ENCODE measurements around the gene SLC9C2. TPM values are rescaled to one million over a fixed set of nuclear protein-coding genes. Genes with fewer than 3 reads are reported as not detected.
A peak's percentile ranks its signal among the peaks of the same experiment; 100 is the strongest.
"Not testable (repeated sequence)": the region's sequence is repeated elsewhere in the genome, so short reads cannot be mapped to it uniquely, and the experiment has no call there.

The SLC9C2 gene
- total RNA-seq, 1 experiment from 2014 or later, result not detected

- H3K9ac ChIP-seq (ENCODE audit: low read length), result no peak overlapping the region
- no TSS peak for BruUV-seq (replicated peaks)
- H3K36me3 ChIP-seq (ENCODE audit: low read depth, low read length), result no peaks in the 10 kb centered on the region
- no peak overlapping the region for H3K27ac ChIP-seq (ENCODE audit: low read length)
- intact Hi-C loops (cut with micrococcal nuclease), result no loop called here
- TF ChIP-seq EZH2 (IDR thresholded peaks at IDR 0.05; ENCODE audit: low read length, unreplicated experiment), result no peak
- TF ChIP-seq CTCF (conservative IDR thresholded peaks at IDR 0.05; ENCODE audit: low read depth, low read length), result no peak
- no peak for TF ChIP-seq EZH2phosphoT487 (IDR thresholded peaks at IDR 0.05; ENCODE audit: borderline replicate concordance, low read length)
- H2AFZ ChIP-seq (ENCODE audit: low read length), result no peak overlapping the region; the same call in 1 of the 2 replicates
- ATAC-seq (peak; percentile 76), DNase-seq (peak; percentile 50)
- H3F3A ChIP-seq (ENCODE audit: low read length, unreplicated experiment), result no peaks in the 10 kb centered on the region
- H3K4me3 ChIP-seq (ENCODE audit: low read length), result no peak overlapping the region
- H3K4me2 ChIP-seq (ENCODE audit: low read length), result no peak overlapping the region
- H3K27me3 ChIP-seq (ENCODE audit: low read length), result no peaks in the 10 kb centered on the region
- ChIA-PET CTCF (interaction anchor here (0.8 kb wide), 1 partner anchor 13 kb away, joined by 6 read pairs; no protein-coding TSS in a partner anchor), POLR2A (ENCODE audit: unreplicated experiment) (interaction anchor here (0.5 to 0.7 kb wide), 4 partner anchors 13 to 100 kb away, joined by 3 to 17 read pairs (median 7); no protein-coding TSS in a partner anchor)
- H3K9me3 ChIP-seq (ENCODE audit: low read length), result no peaks in the 10 kb centered on the region
- H3K79me2 ChIP-seq (ENCODE audit: low read length), result no peaks in the 10 kb centered on the region
- 0 out of 2 replicates have a peak, but pooled peaks cover 5% of the 10 kb centered on the region for H3K9me2 ChIP-seq (replicated peaks; ENCODE audit: low read length)
- H4K20me1 ChIP-seq (ENCODE audit: low read length), result no peaks in the 10 kb centered on the region
- H3K4me1 ChIP-seq (ENCODE audit: insufficient read depth, low read length), result no peaks in the 10 kb centered on the region
These were observed 82.1 kb downstream of the SLC9C2 start for GRCh38 chr1:173520799-173521198.

DNA sequence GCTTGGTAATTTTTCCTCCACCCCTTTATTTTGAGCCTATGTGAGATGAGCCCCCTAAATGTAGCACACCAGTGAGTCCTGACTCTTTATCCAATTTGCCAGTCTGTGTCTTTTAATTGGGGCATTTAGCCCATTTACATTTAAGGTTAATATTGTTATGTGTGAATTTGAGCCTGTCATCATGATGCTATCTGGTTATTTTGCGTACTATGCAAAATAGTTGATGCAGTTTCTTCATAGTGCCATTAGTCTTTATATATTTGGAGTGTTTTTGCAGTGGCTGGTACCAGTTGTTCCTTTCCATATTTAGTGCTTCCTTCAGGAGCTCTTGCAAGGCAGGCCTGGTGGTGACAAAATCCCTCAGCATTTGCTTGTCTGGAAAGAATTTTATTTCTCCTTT lies 88.4 kb downstream of the SLC9C2 start:
- H3K27me3 ChIP-seq (ENCODE audit: low read length); H3K4me1 ChIP-seq (ENCODE audit: insufficient read depth, low read length); H3K27ac ChIP-seq (ENCODE audit: low read length); H3K36me3 ChIP-seq (ENCODE audit: low read depth, low read length); BruUV-seq (replicated peaks); H3K9me3 ChIP-seq (ENCODE audit: low read length); H3K4me3 ChIP-seq (ENCODE audit: low read length); ATAC-seq; intact Hi-C loops (cut with micrococcal nuclease); H3F3A ChIP-seq (ENCODE audit: low read length, unreplicated experiment); CTCF ChIA-PET; H3K9ac ChIP-seq (ENCODE audit: low read length); POLR2A ChIA-PET (ENCODE audit: unreplicated experiment); H4K20me1 ChIP-seq (ENCODE audit: low read length); H3K79me2 ChIP-seq (ENCODE audit: low read length); H3K9me2 ChIP-seq (replicated peaks; ENCODE audit: low read length); DNase-seq; H2AFZ ChIP-seq (ENCODE audit: low read length); H3K4me2 ChIP-seq (ENCODE audit: low read length): not testable (repeated sequence)

GRCh38 chr1:173509797-173510196 lies 93.1 kb downstream of the SLC9C2 start:
- Histone ChIP-seq H3K9ac (ENCODE audit: low read length) (no peak overlapping the region), H3F3A (ENCODE audit: low read length, unreplicated experiment) (peaks cover 17% of the 10 kb centered on the region), H3K4me1 (ENCODE audit: insufficient read depth, low read length) (peaks cover 37% of the 10 kb centered on the region), H4K20me1 (ENCODE audit: low read length) (no peaks in the 10 kb centered on the region), H3K9me3 (ENCODE audit: low read length) (no peaks in the 10 kb centered on the region), H3K79me2 (ENCODE audit: low read length) (no peaks in the 10 kb centered on the region), H3K27ac (ENCODE audit: low read length) (no peak overlapping the region), H2AFZ (ENCODE audit: low read length) (no peak overlapping the region), H3K36me3 (ENCODE audit: low read depth, low read length) (no peaks in the 10 kb centered on the region), H3K4me3 (ENCODE audit: low read length) (no peak overlapping the region), H3K4me2 (ENCODE audit: low read length) (no peak overlapping the region), H3K9me2 (replicated peaks; ENCODE audit: low read length) (no peaks in the 10 kb centered on the region), H3K27me3 (ENCODE audit: low read length) (no peaks in the 10 kb centered on the region)
- no peak for ATAC-seq
- CTCF ChIA-PET, result interaction anchor here (0.6 kb wide), 1 partner anchor 179 kb away, joined by 3 read pairs; no protein-coding TSS in a partner anchor
- no TSS peak for BruUV-seq (replicated peaks)
- intact Hi-C loops (cut with micrococcal nuclease), result no loop called here
- POLR2A ChIA-PET (ENCODE audit: unreplicated experiment), result interaction anchor here (1.8 kb wide), 1 partner anchor 33 kb away, joined by 4 read pairs; the partner anchor contains the start of gene PRDX6
- TF ChIP-seq CTCF (conservative IDR thresholded peaks at IDR 0.05; ENCODE audit: low read depth, low read length), result no peak
- TF ChIP-seq EZH2phosphoT487 (IDR thresholded peaks at IDR 0.05; ENCODE audit: borderline replicate concordance, low read length), result no peak
- TF ChIP-seq EZH2 (IDR thresholded peaks at IDR 0.05; ENCODE audit: low read length, unreplicated experiment), result no peak
- no peak for DNase-seq
